ENCODE measurements around the gene ENTHD1. TPM values are rescaled to one million over a fixed set of nuclear protein-coding genes. Genes with fewer than 3 reads are reported as not detected.

The ENTHD1 gene
- not detected in 5 replicates for total RNA-seq (2022; extraction: Qiagen RNA extraction)

DNA sequence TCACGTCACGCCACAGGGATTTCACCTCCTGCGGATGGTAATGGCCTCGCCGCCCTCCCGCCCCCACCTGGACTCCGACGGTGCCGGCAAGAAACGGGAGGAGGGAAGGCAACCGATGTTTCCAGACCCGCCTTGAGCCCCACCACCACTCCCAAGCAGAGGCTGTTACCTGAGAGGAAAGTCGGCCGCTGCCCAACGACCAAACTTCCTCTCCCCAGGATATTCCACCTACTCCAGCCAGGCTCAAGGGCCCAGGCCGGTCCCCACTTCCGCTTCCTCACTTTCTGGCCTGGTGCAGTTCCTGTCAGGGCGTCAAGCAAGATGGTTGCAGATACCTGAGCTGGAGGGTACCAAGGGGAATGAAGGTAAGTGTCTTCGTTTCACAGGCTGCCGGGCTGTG is at the start of gene ENTHD1:
ENTHD1 (minus strand) TSS at position 235 of the 400 bp plus-strand sequence. CDS start 6,012 bp downstream, outside the sequence.

DNA sequence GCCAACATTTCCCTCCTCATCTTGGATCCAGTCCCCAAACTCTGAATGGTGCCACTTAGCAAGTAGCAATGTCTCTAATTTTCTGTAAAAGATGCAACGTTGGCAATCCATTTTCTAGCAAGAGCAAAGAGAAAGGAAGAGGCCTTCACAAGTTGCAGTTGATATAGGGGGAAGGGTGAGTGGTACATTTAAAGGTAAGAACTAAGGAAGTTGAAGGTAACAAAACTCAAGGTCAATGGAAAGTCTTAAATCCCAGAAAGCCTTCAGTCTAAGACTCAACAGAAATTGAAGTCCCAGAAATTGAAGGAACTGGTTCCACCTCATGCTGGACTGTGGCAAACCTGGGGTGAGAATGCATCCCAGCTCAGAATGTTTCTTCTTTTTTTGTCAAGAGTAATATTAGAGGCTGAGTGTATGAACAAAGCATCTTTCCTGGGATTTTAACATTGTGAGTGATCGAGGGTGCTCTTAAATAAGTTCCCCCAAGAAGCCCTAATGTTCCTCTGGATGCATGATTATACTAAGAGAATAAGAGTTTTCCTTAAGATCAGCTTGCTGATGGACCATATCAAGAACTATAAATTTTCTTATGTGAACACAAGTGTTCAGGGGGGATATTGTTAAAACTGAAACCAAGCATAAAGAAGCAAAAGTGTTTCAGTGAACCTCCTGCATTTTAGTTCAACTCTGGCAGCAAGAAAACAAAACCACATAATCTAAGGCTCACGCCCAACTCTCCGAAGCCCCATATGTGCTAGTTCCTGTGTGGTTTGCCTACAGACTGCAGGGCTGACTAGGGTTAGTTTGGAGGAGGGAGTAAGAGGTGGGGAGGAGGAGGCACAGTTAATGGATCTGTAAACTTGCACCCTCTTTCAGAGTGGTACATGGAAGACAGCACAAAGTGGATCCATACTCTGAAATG is 7.0 kb upstream of the ENTHD1 start, which contains the start of gene GRAP2:
GRAP2 (plus strand) TSS at position 779 of the 922 bp plus-strand sequence. CDS start 46,023 bp downstream, outside the sequence.

Other genes starting within 250 kb of the ENTHD1 start
- gene GRAP2, start 7.3 kb upstream of the ENTHD1 start, total RNA-seq (2022; extraction: Qiagen RNA extraction), result 0.12 TPM in 1 of 5 replicates, not detected in the others
- gene TMA7B, start 66.6 kb upstream of the ENTHD1 start, total RNA-seq (2022; extraction: Qiagen RNA extraction), result not detected in 5 replicates
- 0.01 TPM in 1 of 5 replicates, not detected in the others for gene FAM83F, start 101.2 kb upstream of the ENTHD1 start, total RNA-seq (2022; extraction: Qiagen RNA extraction)